Measurements from ENCODE around the gene CELF6. TPM values are rescaled to one million over a fixed set of nuclear protein-coding genes. Genes with fewer than 3 reads are reported as not detected.

The CELF6 gene
- polyA plus RNA-seq, 1 donor from 2014 or later, result 68.6 TPM

DNA sequence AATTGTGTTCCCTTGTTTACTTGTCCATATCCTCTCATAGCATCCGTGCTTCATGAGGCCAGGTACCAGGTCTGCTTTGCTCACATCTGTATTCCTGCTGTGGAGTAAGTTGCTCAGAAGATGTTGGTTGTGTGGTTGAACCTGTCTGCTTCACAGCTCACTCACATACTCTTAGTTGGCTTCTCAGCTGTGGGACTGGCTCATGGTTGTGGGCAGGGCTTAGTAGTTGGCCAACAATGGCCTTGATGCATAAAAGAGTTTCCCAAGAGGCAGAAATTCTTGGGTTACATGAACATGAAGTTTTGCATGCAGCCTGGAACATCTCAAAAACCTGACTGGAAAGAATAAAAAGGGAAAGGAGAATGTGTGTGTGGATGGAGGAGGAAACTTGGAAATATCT is 17.0 kb downstream of the CELF6 start (continued):
- TF ChIP-seq POLR2AphosphoS5 (IDR thresholded peaks at IDR 0.05), result no peak

DNA sequence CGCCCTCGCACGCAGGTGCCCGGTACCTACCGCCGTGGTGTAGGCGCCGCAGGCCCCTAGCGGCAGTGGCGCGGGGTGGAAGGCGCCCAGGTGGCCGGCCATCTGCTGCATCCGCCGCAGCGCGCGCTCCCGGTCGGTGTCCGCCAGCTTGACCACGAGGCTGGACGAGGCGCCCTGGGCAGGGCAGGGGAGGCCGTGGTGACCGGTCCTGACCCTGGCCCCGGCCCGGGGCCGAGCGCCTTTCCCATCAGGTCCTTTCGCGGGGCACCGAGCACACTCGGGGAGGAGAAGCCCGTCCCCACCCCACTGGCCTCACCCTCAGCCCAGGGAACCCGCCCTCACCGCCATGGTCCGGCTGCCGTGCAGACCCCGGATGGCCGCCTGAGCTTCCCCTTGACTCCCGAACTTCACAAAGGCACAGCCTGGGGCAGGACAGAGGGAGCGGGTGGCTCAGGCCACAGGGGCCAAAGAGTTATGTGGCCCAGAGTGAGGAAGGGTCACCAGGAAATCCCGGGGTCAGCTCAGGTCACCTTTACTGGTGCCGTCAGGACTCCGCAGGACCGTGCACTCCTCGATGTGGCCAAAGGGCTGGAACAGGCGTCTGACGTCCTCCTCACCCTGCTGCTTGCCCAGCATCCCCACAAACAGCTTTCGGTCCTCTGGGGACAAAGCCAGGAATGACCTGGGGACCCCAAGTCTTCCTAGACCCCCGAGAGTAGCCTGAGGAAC is 30.2 kb downstream of the CELF6 start:
- no peak overlapping the region for H3K4me3 ChIP-seq (ENCODE audit: low read length)
- H3K9ac ChIP-seq (ENCODE audit: low read length), result no peak overlapping the region
- no peaks in the 10 kb centered on the region for H4K20me1 ChIP-seq (ENCODE audit: insufficient read depth)
- H2AFZ ChIP-seq (ENCODE audit: low read depth, low read length), result no peak overlapping the region
- no peaks in the 10 kb centered on the region for H3K9me3 ChIP-seq (ENCODE audit: low read length)
- TF ChIP-seq, protein P1, sequence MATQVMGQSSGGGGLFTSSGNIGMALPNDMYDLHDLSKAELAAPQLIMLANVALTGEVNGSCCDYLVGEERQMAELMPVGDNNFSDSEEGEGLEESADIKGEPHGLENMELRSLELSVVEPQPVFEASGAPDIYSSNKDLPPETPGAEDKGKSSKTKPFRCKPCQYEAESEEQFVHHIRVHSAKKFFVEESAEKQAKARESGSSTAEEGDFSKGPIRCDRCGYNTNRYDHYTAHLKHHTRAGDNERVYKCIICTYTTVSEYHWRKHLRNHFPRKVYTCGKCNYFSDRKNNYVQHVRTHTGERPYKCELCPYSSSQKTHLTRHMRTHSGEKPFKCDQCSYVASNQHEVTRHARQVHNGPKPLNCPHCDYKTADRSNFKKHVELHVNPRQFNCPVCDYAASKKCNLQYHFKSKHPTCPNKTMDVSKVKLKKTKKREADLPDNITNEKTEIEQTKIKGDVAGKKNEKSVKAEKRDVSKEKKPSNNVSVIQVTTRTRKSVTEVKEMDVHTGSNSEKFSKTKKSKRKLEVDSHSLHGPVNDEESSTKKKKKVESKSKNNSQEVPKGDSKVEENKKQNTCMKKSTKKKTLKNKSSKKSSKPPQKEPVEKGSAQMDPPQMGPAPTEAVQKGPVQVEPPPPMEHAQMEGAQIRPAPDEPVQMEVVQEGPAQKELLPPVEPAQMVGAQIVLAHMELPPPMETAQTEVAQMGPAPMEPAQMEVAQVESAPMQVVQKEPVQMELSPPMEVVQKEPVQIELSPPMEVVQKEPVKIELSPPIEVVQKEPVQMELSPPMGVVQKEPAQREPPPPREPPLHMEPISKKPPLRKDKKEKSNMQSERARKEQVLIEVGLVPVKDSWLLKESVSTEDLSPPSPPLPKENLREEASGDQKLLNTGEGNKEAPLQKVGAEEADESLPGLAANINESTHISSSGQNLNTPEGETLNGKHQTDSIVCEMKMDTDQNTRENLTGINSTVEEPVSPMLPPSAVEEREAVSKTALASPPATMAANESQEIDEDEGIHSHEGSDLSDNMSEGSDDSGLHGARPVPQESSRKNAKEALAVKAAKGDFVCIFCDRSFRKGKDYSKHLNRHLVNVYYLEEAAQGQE (IDR thresholded peaks at IDR 0.05; ENCODE audit: borderline replicate concordance), result no peak
- TF ChIP-seq SMC3 (conservative IDR thresholded peaks at IDR 0.05; ENCODE audit: poor library complexity), result no peak
- no peak for TF ChIP-seq POLR2AphosphoS5 (IDR thresholded peaks at IDR 0.05)
- no peak for TF ChIP-seq TAF1 (IDR thresholded peaks at IDR 0.05; ENCODE audit: low read depth)
- TF ChIP-seq MXI1 (conservative IDR thresholded peaks at IDR 0.05; ENCODE audit: poor library complexity, severe bottlenecking), result no peak
- no peak for TF ChIP-seq RAD21 (conservative IDR thresholded peaks at IDR 0.05)
- no peak for TF ChIP-seq EZH2 (IDR thresholded peaks at IDR 0.05; ENCODE audit: borderline replicate concordance, insufficient read depth, low read length, poor library complexity, severe bottlenecking)
- TF ChIP-seq EP300 (conservative IDR thresholded peaks at IDR 0.05; ENCODE audit: poor library complexity, severe bottlenecking), result no peak
- TF ChIP-seq, protein P2, sequence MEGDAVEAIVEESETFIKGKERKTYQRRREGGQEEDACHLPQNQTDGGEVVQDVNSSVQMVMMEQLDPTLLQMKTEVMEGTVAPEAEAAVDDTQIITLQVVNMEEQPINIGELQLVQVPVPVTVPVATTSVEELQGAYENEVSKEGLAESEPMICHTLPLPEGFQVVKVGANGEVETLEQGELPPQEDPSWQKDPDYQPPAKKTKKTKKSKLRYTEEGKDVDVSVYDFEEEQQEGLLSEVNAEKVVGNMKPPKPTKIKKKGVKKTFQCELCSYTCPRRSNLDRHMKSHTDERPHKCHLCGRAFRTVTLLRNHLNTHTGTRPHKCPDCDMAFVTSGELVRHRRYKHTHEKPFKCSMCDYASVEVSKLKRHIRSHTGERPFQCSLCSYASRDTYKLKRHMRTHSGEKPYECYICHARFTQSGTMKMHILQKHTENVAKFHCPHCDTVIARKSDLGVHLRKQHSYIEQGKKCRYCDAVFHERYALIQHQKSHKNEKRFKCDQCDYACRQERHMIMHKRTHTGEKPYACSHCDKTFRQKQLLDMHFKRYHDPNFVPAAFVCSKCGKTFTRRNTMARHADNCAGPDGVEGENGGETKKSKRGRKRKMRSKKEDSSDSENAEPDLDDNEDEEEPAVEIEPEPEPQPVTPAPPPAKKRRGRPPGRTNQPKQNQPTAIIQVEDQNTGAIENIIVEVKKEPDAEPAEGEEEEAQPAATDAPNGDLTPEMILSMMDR (IDR thresholded peaks at IDR 0.05; ENCODE audit: poor library complexity, severe bottlenecking), result no peak
- H3K79me2 ChIP-seq (replicated peaks; ENCODE audit: insufficient read depth, low read length), result no peaks in the 10 kb centered on the region
- no peak overlapping the region for H3K4me2 ChIP-seq (ENCODE audit: low read length)
- no peaks in the 10 kb centered on the region for H3K27me3 ChIP-seq (ENCODE audit: insufficient read depth, low read depth, low read length)
- H3K9me2 ChIP-seq (ENCODE audit: insufficient read depth, low read length), result no peaks in the 10 kb centered on the region
- no peaks in the 10 kb centered on the region for H3F3A ChIP-seq (ENCODE audit: insufficient read depth, low read length, poor library complexity, severe bottlenecking)
- H3K27ac ChIP-seq (ENCODE audit: low read length), result no peak overlapping the region
- H3K36me3 ChIP-seq (ENCODE audit: insufficient read depth, low read length), result no peaks in the 10 kb centered on the region

DNA sequence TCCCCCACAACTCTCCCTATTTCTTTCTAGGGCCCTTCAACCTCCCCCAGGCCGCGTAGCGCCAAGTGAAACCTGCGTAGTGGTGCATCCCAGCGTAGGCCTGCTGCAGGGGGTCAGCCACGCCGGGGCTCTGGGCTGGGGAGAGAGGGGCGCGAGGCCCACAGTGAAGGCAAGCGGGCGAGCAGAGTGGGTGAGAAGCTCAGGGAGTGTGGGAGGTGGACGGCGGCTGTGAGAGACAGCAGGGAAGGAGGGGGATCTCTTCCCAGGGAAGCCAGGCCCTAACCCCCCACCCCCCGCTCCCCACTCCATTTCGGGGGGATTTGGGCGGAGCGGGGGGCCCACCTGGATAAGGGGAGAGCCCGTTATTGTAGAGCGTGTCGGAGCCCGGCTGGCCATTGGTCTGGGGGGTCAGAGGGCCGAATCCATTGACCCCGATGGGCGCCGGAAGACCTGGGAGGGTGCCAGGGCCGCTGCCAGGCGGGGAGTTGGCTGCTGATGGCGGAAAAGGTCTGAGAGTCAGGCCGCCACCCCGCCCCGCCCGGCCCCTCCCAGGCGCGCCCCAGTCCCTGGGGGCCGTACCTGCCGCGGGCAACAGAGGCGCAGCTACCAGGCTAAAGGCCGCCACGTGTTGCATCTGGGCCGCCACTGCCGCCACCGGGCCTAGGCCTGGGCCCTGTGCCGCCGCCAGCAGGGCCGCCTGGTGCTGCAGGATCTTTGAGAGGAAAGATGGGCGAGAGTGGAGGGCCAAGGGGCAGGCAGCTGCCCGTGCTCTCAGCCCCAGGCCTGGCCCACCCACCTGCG is 31.0 kb downstream of the CELF6 start:
- no peak overlapping the region for H2AFZ ChIP-seq (ENCODE audit: low read depth, low read length)
- no peaks in the 10 kb centered on the region for H3K36me3 ChIP-seq (ENCODE audit: insufficient read depth, low read length)
- no peak overlapping the region for H3K4me2 ChIP-seq (ENCODE audit: low read length)
- no peaks in the 10 kb centered on the region for H3F3A ChIP-seq (ENCODE audit: insufficient read depth, low read length, poor library complexity, severe bottlenecking)
- H4K20me1 ChIP-seq (ENCODE audit: insufficient read depth), result no peaks in the 10 kb centered on the region
- H3K4me3 ChIP-seq (ENCODE audit: low read length), result no peak overlapping the region
- H3K27ac ChIP-seq (ENCODE audit: low read length), result no peak overlapping the region
- TF ChIP-seq TAF1 (IDR thresholded peaks at IDR 0.05; ENCODE audit: low read depth) (no peak), MXI1 (conservative IDR thresholded peaks at IDR 0.05; ENCODE audit: poor library complexity, severe bottlenecking) (no peak), EP300 (conservative IDR thresholded peaks at IDR 0.05; ENCODE audit: poor library complexity, severe bottlenecking) (no peak), RAD21 (conservative IDR thresholded peaks at IDR 0.05) (no peak), POLR2AphosphoS5 (IDR thresholded peaks at IDR 0.05) (no peak), SMC3 (conservative IDR thresholded peaks at IDR 0.05; ENCODE audit: poor library complexity) (no peak), EZH2 (IDR thresholded peaks at IDR 0.05; ENCODE audit: borderline replicate concordance, insufficient read depth, low read length, poor library complexity, severe bottlenecking) (no peak)
- TF ChIP-seq, protein P1 (IDR thresholded peaks at IDR 0.05; ENCODE audit: borderline replicate concordance), result no peak
- TF ChIP-seq, protein P2 (IDR thresholded peaks at IDR 0.05; ENCODE audit: poor library complexity, severe bottlenecking), result no peak
- H3K27me3 ChIP-seq (ENCODE audit: insufficient read depth, low read depth, low read length), result no peaks in the 10 kb centered on the region
- H3K9me2 ChIP-seq (ENCODE audit: insufficient read depth, low read length), result no peaks in the 10 kb centered on the region
- no peaks in the 10 kb centered on the region for H3K79me2 ChIP-seq (replicated peaks; ENCODE audit: insufficient read depth, low read length)
- H3K9me3 ChIP-seq (ENCODE audit: low read length), result no peaks in the 10 kb centered on the region
- no peak overlapping the region for H3K9ac ChIP-seq (ENCODE audit: low read length)
